Hepatocyte (in vitro differentiated cells): ENCODE results near the gene CEP250. TPM values are rescaled to one million over a fixed set of nuclear protein-coding genes. Genes with fewer than 3 reads are reported as not detected.

Source experiments
- DNase-seq: peaks from one replicate; pipeline ENCODE4 v3.0.0-alpha.2; 2016; ENCODE audit warnings: low spot score
- H2AFZ ChIP-seq: fragments of 200-600 bp; sonication (generic); 2 replicates; pipeline ENCODE4 v1.6.0; 2016; ENCODE audit warnings: antibody characterized with exemption, mild to moderate bottlenecking
- H3K27ac ChIP-seq: fragments of 200-600 bp; sonication (generic); 2 replicates; pipeline ENCODE4 v1.5.1; 2016; ENCODE audit warnings: mild to moderate bottlenecking
- H3K27me3 ChIP-seq: fragments of 200-600 bp; sonication (generic); 2 replicates; pipeline ENCODE4 v1.6.1; 2016
- H3K36me3 ChIP-seq: fragments of 200-600 bp; sonication (generic); replicated peaks from 2 replicates; pipeline ENCODE4 v1.5.1; 2016; ENCODE audit warnings: low read depth; ENCODE audit not compliant: insufficient read depth
- H3K4me1 ChIP-seq: fragments of 200-600 bp; sonication (generic); 2 replicates; pipeline ENCODE4 v1.5.1; 2016; ENCODE audit warnings: mild to moderate bottlenecking, moderate library complexity; ENCODE audit not compliant: insufficient read depth
- H3K4me2 ChIP-seq: fragments of 200-600 bp; sonication (generic); 2 replicates; pipeline ENCODE4 v1.6.0; 2016
- H3K4me3 ChIP-seq: fragments of 200-600 bp; sonication (generic); 2 replicates; pipeline ENCODE4 v1.5.1; 2016; ENCODE audit warnings: mild to moderate bottlenecking
- H3K79me2 ChIP-seq: fragments of 200-600 bp; sonication (generic); 2 replicates; pipeline ENCODE4 v1.6.0; 2017; ENCODE audit warnings: mild to moderate bottlenecking
- H3K9me2 ChIP-seq: fragments of 200-600 bp; sonication (generic); replicated peaks from 2 replicates; pipeline ENCODE4 v1.6.0; 2017; ENCODE audit warnings: mild to moderate bottlenecking; ENCODE audit not compliant: insufficient read depth
- H3K9me3 ChIP-seq: fragments of 200-600 bp; sonication (generic); 2 replicates; pipeline ENCODE4 v1.5.1; 2016; ENCODE audit warnings: low read depth, mild to moderate bottlenecking
- H4K20me1 ChIP-seq: fragments of 200-600 bp; sonication (generic); 2 replicates; pipeline ENCODE4 v1.6.0; 2016; ENCODE audit warnings: mild to moderate bottlenecking; ENCODE audit not compliant: insufficient read depth, poor library complexity, severe bottlenecking
- EZH2 ChIP-seq: fragments of 200-600 bp; sonication (generic); IDR thresholded peaks from 2 replicates; pipeline ENCODE4 v1.6.1; 2016; ENCODE audit warnings: antibody characterized with exemption, mild to moderate bottlenecking, borderline replicate concordance
- EZH2phosphoT487 ChIP-seq: fragments of 200-600 bp; sonication (generic); IDR thresholded peaks from one replicate; pipeline ENCODE4 v1.6.1; 2018; ENCODE audit warnings: antibody characterized with exemption, mild to moderate bottlenecking, low read depth, moderate library complexity; ENCODE audit not compliant: unreplicated experiment, severe bottlenecking
- WGBS: methylation state at CpG from one replicate; pipeline ENCODE4 v1.1.6; 2016; ENCODE audit warnings: low lambda C conversion rate; ENCODE audit errors: missing lambda C conversion rate; 5-methylcytosine and 5-hydroxymethylcytosine counted together
- polyA plus RNA-seq: library from polyadenylated mRNA; unstranded; fragments of >200 nt; fragmentation: Nextera tagmentation; extraction: Ambion mirVana; gene quantifications from 2 replicates; pipeline ENCODE4 v1.2.1, GENCODE V29; 2016
- total RNA-seq: library from RNA; depleted of rRNA; stranded (reverse); fragments of >200 nt; gene quantifications from 2 replicates; pipeline ENCODE4 v1.2.3, GENCODE V29; 2014
- TF ChIP-seq, protein P1 (sequence below): fragments of 200-600 bp; sonication (generic); IDR thresholded peaks from 2 replicates; pipeline ENCODE4 v1.5.1; 2016; ENCODE audit warnings: antibody characterized with exemption, mild to moderate bottlenecking; ENCODE audit not compliant: poor library complexity

CEP250 gene
- total and polyA plus RNA-seq, 2 experiments from 2014 or later: 12.4 to 18.5 TPM

DNA sequence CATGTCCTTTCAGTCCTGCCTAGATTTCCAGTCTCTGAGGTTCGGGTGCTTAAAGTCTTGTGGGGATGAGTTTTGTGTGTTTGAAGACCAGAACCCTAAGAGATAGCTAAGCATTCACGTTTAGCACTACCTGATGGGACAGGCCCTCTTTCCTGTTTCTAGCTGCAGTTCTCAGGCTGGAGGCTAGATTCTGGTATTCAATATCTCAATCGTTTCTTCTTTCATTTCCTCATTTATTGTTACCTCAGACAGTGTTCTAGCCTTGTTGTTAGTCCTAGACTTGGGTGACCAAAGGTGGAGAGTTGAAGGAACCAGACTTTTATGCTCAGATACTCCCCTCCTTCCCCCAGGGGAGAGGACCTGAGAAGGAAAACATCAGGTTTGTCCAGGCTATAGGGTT is 16.8 kb downstream of the CEP250 start:
- WGBS: 96% methylated on average over 3 of the region's 3 CpGs
- no peak for TF ChIP-seq EZH2
- TF ChIP-seq EZH2phosphoT487: no peak
- TF ChIP-seq, protein P1, sequence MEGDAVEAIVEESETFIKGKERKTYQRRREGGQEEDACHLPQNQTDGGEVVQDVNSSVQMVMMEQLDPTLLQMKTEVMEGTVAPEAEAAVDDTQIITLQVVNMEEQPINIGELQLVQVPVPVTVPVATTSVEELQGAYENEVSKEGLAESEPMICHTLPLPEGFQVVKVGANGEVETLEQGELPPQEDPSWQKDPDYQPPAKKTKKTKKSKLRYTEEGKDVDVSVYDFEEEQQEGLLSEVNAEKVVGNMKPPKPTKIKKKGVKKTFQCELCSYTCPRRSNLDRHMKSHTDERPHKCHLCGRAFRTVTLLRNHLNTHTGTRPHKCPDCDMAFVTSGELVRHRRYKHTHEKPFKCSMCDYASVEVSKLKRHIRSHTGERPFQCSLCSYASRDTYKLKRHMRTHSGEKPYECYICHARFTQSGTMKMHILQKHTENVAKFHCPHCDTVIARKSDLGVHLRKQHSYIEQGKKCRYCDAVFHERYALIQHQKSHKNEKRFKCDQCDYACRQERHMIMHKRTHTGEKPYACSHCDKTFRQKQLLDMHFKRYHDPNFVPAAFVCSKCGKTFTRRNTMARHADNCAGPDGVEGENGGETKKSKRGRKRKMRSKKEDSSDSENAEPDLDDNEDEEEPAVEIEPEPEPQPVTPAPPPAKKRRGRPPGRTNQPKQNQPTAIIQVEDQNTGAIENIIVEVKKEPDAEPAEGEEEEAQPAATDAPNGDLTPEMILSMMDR: no peak

DNA sequence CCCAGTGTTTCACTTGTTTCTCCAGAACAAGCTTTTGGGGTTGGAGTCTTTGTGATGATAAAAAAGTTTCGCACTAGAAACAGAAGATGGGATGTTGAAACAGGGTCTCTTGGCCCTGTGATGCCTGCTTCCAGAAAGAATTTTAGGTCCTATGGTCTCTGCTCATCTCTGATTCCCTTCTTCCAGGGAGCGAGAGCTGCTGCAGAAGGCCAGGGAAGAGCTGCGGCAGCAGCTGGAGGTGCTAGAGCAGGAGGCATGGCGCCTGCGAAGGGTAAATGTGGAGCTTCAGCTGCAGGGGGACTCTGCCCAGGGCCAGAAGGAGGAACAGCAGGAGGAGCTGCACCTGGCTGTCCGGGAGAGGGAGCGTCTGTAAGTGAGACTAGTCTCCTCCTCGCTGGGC is 18.3 kb downstream of the CEP250 start:
- peak overlapping the region; percentile 75 for H3K27ac ChIP-seq
- no peak for DNase-seq
- WGBS: 89% methylated on average over 8 of the region's 8 CpGs

More for the DNA sequence above, 16.8 kb downstream of the CEP250 start:
- Histone ChIP-seq H3K9me3 (no peaks in the 10 kb centered on the region), H4K20me1 (no peaks in the 10 kb centered on the region), H3K36me3 (no peaks in the 10 kb centered on the region), H3K4me2 (no peak overlapping the region), H3K4me3 (no peak overlapping the region), H3K9me2 (no peaks in the 10 kb centered on the region), H3K79me2 (no peaks in the 10 kb centered on the region), H2AFZ (no peak overlapping the region), H3K27me3 (no peaks in the 10 kb centered on the region), H3K4me1 (peaks cover 9% of the 10 kb centered on the region), H3K27ac (no peak overlapping the region)
- no peak for DNase-seq

DNA sequence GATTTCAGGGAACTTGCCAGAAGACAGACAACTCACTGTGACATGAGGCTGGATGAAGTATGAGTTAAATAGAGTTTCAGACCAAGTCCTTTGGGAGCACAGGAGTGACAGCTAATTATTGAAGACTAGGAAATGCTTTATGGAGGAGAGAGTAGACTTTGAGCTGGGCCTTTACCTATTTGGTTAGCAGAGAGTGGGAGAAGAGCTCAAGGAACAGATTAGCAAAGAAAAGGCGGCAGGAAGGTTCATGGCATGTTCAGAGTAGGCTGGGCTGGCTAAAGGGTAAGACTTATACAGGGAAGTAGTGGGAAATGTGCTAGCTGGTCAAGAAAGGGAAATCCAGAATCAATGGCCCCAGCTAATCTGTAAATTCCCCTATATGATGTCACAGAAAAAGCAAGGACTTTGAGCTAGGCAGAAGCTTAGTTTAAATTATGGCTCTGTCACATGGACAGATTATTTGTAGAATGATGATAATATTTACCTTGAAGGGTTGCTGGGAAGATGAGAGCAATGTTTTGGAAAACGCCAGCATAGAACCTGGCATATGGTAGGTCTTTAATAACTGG is 19.0 kb downstream of the CEP250 start:
- Histone ChIP-seq H3K4me3 (no peak overlapping the region), H3K27me3 (no peaks in the 10 kb centered on the region), H3K4me1 (peaks cover 6% of the 10 kb centered on the region), H3K9me2 (no peaks in the 10 kb centered on the region), H3K36me3 (no peaks in the 10 kb centered on the region), H3K9me3 (no peaks in the 10 kb centered on the region), H2AFZ (no peak overlapping the region), H3K4me2 (no peak overlapping the region), H4K20me1 (no peaks in the 10 kb centered on the region), H3K27ac (peak overlapping the region; percentile 75), H3K79me2 (no peaks in the 10 kb centered on the region)
- DNase-seq: peak; percentile 36
- TF ChIP-seq EZH2 (no peak), EZH2phosphoT487 (no peak)
- TF ChIP-seq, protein P1: no peak
- WGBS: 89% methylated on average over 2 of the region's 2 CpGs

More for the DNA sequence above, 18.3 kb downstream of the CEP250 start:
- Histone ChIP-seq H3K79me2 (no peaks in the 10 kb centered on the region), H3K36me3 (no peaks in the 10 kb centered on the region), H3K4me3 (no peak overlapping the region), H4K20me1 (no peaks in the 10 kb centered on the region), H3K4me1 (peaks cover 6% of the 10 kb centered on the region), H3K27me3 (no peaks in the 10 kb centered on the region), H2AFZ (no peak overlapping the region), H3K4me2 (no peak overlapping the region), H3K9me2 (no peaks in the 10 kb centered on the region), H3K9me3 (no peaks in the 10 kb centered on the region)
- TF ChIP-seq EZH2phosphoT487: no peak

DNA sequence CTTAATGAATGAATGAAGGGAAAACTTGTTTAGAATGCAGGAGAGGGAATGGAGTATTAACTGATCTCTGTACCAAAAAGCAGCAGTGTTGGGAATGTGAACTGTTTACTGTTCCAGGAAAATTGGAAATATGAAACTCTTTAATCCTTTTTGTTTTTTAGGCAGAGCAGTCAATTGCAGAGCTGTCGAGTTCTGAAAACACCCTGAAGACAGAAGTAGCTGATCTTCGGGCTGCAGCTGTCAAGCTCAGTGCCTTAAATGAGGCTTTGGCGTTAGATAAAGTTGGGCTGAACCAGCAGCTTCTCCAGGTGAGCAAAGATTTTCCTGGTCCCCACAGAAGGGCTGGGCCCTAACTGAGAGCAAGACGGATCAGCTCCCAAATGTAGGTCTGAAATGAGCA is 20.9 kb downstream of the CEP250 start:
- H3K9me2 ChIP-seq: no peaks in the 10 kb centered on the region
- 95% methylated on average over 4 of the region's 4 CpGs for WGBS
- H3K4me2 ChIP-seq: no peak overlapping the region

More for the DNA sequence above, 20.9 kb downstream of the CEP250 start:
- H3K27ac ChIP-seq: no peak overlapping the region
- TF ChIP-seq, protein P1: no peak
- no peak for TF ChIP-seq EZH2phosphoT487
- TF ChIP-seq EZH2: no peak
- H3K4me3 ChIP-seq: no peak overlapping the region
- no peaks in the 10 kb centered on the region for H3K9me3 ChIP-seq
- DNase-seq: no peak
- no peak overlapping the region for H2AFZ ChIP-seq
- H3K79me2 ChIP-seq: no peaks in the 10 kb centered on the region
- peaks cover 6% of the 10 kb centered on the region for H3K4me1 ChIP-seq
- H3K36me3 ChIP-seq: no peaks in the 10 kb centered on the region
- no peaks in the 10 kb centered on the region for H3K27me3 ChIP-seq
- H4K20me1 ChIP-seq: no peaks in the 10 kb centered on the region
